ENCODE results near the gene LPCAT4.
"Not testable (repeated sequence)": the region's sequence is repeated elsewhere in the genome, so short reads cannot be mapped to it uniquely, and the experiment has no call there.

DNA sequence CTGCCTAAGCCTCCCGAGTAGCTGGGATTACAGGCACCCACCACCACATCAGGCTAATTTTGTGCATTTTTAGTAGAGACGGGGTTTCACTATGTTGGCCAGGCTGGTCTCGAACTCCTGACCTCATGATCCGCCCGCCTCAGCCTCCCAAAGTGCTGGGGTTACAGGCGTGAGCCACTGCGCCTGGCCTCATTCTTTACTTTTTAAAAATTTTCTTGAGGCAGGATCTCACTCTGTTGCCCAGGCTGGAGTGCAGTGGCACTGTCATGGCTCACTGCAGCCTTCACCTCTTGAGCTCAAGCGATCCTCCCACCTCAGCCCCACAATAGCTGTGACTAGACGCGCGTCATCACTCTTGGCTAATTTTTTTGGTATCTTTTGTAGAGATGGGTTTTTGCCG, 14.0 kb downstream of the LPCAT4 start:
- TF ChIP-seq EZH2 (IDR thresholded peaks at IDR 0.05); POLR2AphosphoS5 (IDR thresholded peaks at IDR 0.05; ENCODE audit: borderline replicate concordance, low read depth, low read length); FOXP2 (optimal IDR thresholded peaks at IDR 0.05; ENCODE audit: control extremely low read depth, extremely low read length, insufficient read depth): not testable (repeated sequence)
